SK-N-SH (cell line): ENCODE results near the gene CHRM4. TPM values are rescaled to one million over a fixed set of nuclear protein-coding genes. Genes with fewer than 3 reads are reported as not detected.

Experiments
- CTCF ChIA-PET: fragments of 300-600, 350-600 bp; formaldehyde crosslinking; extraction: SDS; loops from one replicate; lab custom pipeline; 2021; lab: Yijun Ruan, JAX
- POLR2A ChIA-PET: fragments of 350-600 bp; sonication (Branson Sonifier 250); formaldehyde crosslinking; extraction: SDS; loops from one replicate; lab custom pipeline; 2020; ENCODE audit warnings: antibody characterized with exemption, inconsistent platforms; lab: Yijun Ruan, JAX
- DNase-seq: peaks from one replicate; pipeline ENCODE4 v3.0.0; 2012
- H2AFZ ChIP-seq: fragments of 200-600 bp; sonication (generic); 2 replicates; pipeline ENCODE4 v1.8.1; 2016; ENCODE audit warnings: antibody characterized with exemption, mild to moderate bottlenecking, low read depth
- H3F3A ChIP-seq: fragments of 200-600 bp; sonication (generic); replicated peaks from 2 replicates; pipeline ENCODE3; 2016; ENCODE audit warnings: antibody characterized with exemption, mild to moderate bottlenecking; ENCODE audit not compliant: insufficient read depth
- H3K27ac ChIP-seq, 2 experiments: fragments of 200-500 bp in 1 of 2; fragments of 200-600 bp in 1 of 2; sonication (Bioruptor generic) in 1 of 2; sonication (generic), shearing (Covaris generic) in 1 of 2; 2 replicates each; pipeline versions ENCODE4 v1.5.1 to v1.6.1; 2014 to 2016; ENCODE audit warnings: low read depth in 2 of 2, inconsistent platforms in 1 of 2, low read length in 1 of 2, mild to moderate bottlenecking in 1 of 2, mixed read lengths in 1 of 2
- H3K27me3 ChIP-seq: fragments of 200-600 bp; sonication (generic), shearing (Covaris generic); 2 replicates; pipeline ENCODE4 v1.6.1; 2016; ENCODE audit warnings: mixed run types; ENCODE audit not compliant: insufficient read depth
- H3K36me3 ChIP-seq, 2 experiments: fragments of 200-500 bp in 1 of 2; fragments of 200-600 bp in 1 of 2; sonication (Bioruptor generic) in 1 of 2; sonication (generic) in 1 of 2; replicated peaks in 1 of 2; 2 replicates each; pipeline versions ENCODE3 to v1.5.1; 2014 to 2016; ENCODE audit warnings: low read length in 1 of 2, mild to moderate bottlenecking in 1 of 2; ENCODE audit not compliant: insufficient read depth in 2 of 2, control insufficient read depth in 1 of 2
- H3K4me1 ChIP-seq, 2 experiments: fragments of 200-500 bp in 1 of 2; fragments of 200-600 bp in 1 of 2; sonication (Bioruptor generic) in 1 of 2; sonication (generic), shearing (Covaris generic) in 1 of 2; 2 replicates each; pipeline versions ENCODE4 v1.5.1 to v1.6.1; 2014 to 2016; ENCODE audit warnings: low read depth in 1 of 2, low read length in 1 of 2, mixed run types in 1 of 2; ENCODE audit not compliant: insufficient read depth in 2 of 2, control insufficient read depth in 1 of 2
- H3K4me2 ChIP-seq: fragments of 200-600 bp; sonication (generic), shearing (Covaris generic); 2 replicates; pipeline ENCODE4 v1.6.1; 2017; ENCODE audit warnings: mixed run types
- H3K4me3 ChIP-seq, 2 experiments: fragments of 200-500 bp in 1 of 2; fragments of 200-600 bp in 1 of 2; sonication (Bioruptor generic) in 1 of 2; sonication (generic), shearing (Covaris generic) in 1 of 2; 2 replicates each; pipeline versions ENCODE4 v1.5.1 to v1.8.1; 2014 to 2016; ENCODE audit warnings: low read depth in 2 of 2, inconsistent platforms in 1 of 2, low read length in 1 of 2, mild to moderate bottlenecking in 1 of 2, mixed read lengths in 1 of 2, moderate library complexity in 1 of 2
- H3K79me2 ChIP-seq: fragments of 200-600 bp; sonication (generic); 2 replicates; pipeline ENCODE4 v1.8.1; 2017; ENCODE audit warnings: mild to moderate bottlenecking; ENCODE audit not compliant: insufficient read depth
- H3K9ac ChIP-seq: fragments of 200-600 bp; sonication (generic); 2 replicates; pipeline ENCODE4 v1.6.1; 2017; ENCODE audit warnings: mixed run types
- H3K9me2 ChIP-seq: fragments of 200-600 bp; sonication (generic); 2 replicates; pipeline ENCODE4 v1.6.1; 2017; ENCODE audit warnings: mixed run types
- H3K9me3 ChIP-seq: fragments of 200-600 bp; sonication (generic); 2 replicates; pipeline ENCODE4 v1.6.1; 2017; ENCODE audit warnings: mixed run types, mild to moderate bottlenecking, moderate library complexity
- H4K20me1 ChIP-seq: fragments of 200-600 bp; sonication (generic); 2 replicates; pipeline ENCODE4 v1.6.1; 2017; ENCODE audit warnings: mild to moderate bottlenecking, mixed run types; ENCODE audit not compliant: insufficient read depth
- ELF1 ChIP-seq: IDR thresholded peaks from 2 replicates; pipeline ENCODE4 v1.4.0; 2012
- EP300 ChIP-seq, 2 experiments: IDR thresholded peaks; 2 replicates each; pipeline versions ENCODE4 v1.4.0 to v1.6.1; 2012; ENCODE audit warnings: borderline replicate concordance in 1 of 2, low read depth in 1 of 2, low read length in 1 of 2
- EZH2phosphoT487 ChIP-seq: fragments of 200-600 bp; sonication (generic); IDR thresholded peaks from 2 replicates; pipeline ENCODE4 v1.6.1; 2017; ENCODE audit warnings: low read depth, mixed run types, mild to moderate bottlenecking, antibody characterized with exemption, moderate library complexity, borderline replicate concordance
- FOXJ3 ChIP-seq: sonication (generic); formaldehyde crosslinking; IDR thresholded peaks from 2 replicates; pipeline ENCODE4 v1.5.1; 2020; ENCODE audit warnings: mild to moderate bottlenecking, missing genetic modification reagents
- FOXM1 ChIP-seq: IDR thresholded peaks from 2 replicates; pipeline ENCODE4 v1.4.0; 2012; ENCODE audit warnings: low read depth, mild to moderate bottlenecking
- JUND ChIP-seq: IDR thresholded peaks from 2 replicates; pipeline ENCODE4 v1.4.0; 2012
- MXI1 ChIP-seq: IDR thresholded peaks from 2 replicates; pipeline ENCODE4 v1.6.1; 2012; ENCODE audit warnings: mild to moderate bottlenecking, low read depth, low read length, improper control_type of control experiment
- NRF1 ChIP-seq: IDR thresholded peaks from 2 replicates; pipeline ENCODE4 v1.6.1; 2012; ENCODE audit warnings: low read depth, mild to moderate bottlenecking, low read length
- POLR2AphosphoS5 ChIP-seq: IDR thresholded peaks from 2 replicates; pipeline ENCODE4 v1.6.1; 2012; ENCODE audit warnings: low read depth, low read length
- RCOR1 ChIP-seq: fragments of 150-350 bp; IDR thresholded peaks from 2 replicates; pipeline ENCODE4 v1.6.1; 2017; ENCODE audit warnings: antibody characterized with exemption, low read length
- RXRA ChIP-seq: IDR thresholded peaks from 2 replicates; pipeline ENCODE4 v1.4.0; 2012; ENCODE audit warnings: low read depth, mild to moderate bottlenecking, borderline replicate concordance
- SIN3A ChIP-seq: IDR thresholded peaks from 2 replicates; pipeline ENCODE4 v1.6.1; 2012; ENCODE audit warnings: low read depth, mild to moderate bottlenecking, low read length, moderate library complexity, borderline replicate concordance
- TAF1 ChIP-seq: IDR thresholded peaks from 2 replicates; pipeline ENCODE4 v1.6.1; 2012; ENCODE audit warnings: low read depth, mild to moderate bottlenecking, low read length, moderate library complexity, borderline replicate concordance
- TEAD4 ChIP-seq: IDR thresholded peaks from 2 replicates; pipeline ENCODE4 v1.4.0; 2012; ENCODE audit warnings: mild to moderate bottlenecking, borderline replicate concordance; ENCODE audit not compliant: insufficient read depth
- YY1 ChIP-seq: IDR thresholded peaks from 2 replicates; pipeline ENCODE4 v1.4.0; 2012; ENCODE audit warnings: low read depth, mild to moderate bottlenecking
- WGBS: methylation state at CpG from one replicate; pipeline ENCODE4 v1.1.6; 2017; ENCODE audit warnings: low lambda C conversion rate; 5-methylcytosine and 5-hydroxymethylcytosine counted together
- polyA plus RNA-seq, 3 experiments: library from polyadenylated mRNA; depleted of rRNA; stranded (reverse); fragments of >200 nt; gene quantifications; 2 replicates each; pipeline ENCODE4 v1.2.3, GENCODE V29; 2012
- TF ChIP-seq, protein P1 (sequence below): IDR thresholded peaks from 2 replicates; pipeline ENCODE4 v1.4.0; 2012; ENCODE audit warnings: low read depth, borderline replicate concordance
- TF ChIP-seq, protein P2 (sequence below): IDR thresholded peaks from 2 replicates; pipeline ENCODE4; 2012
- TF ChIP-seq, protein P3 (sequence below): fragments of 200-600 bp; sonication (generic); IDR thresholded peaks from 2 replicates; pipeline ENCODE4 v1.6.1; 2017; ENCODE audit warnings: antibody characterized with exemption, mild to moderate bottlenecking, moderate library complexity
- TF ChIP-seq, protein P4 (sequence below): fragments of 150-350 bp; IDR thresholded peaks from 2 replicates; pipeline ENCODE4 v1.6.1; 2016; ENCODE audit warnings: mild to moderate bottlenecking, low read depth, low read length
- TF ChIP-seq, protein P5 (sequence below): IDR thresholded peaks from 2 replicates; pipeline ENCODE4 v1.4.0; 2012; ENCODE audit warnings: low read depth, borderline replicate concordance

Gene CHRM4
- polyA plus RNA-seq, 1 of the 3 experiments (the other 2 are of a cell fraction) = 0.26 TPM

DNA sequence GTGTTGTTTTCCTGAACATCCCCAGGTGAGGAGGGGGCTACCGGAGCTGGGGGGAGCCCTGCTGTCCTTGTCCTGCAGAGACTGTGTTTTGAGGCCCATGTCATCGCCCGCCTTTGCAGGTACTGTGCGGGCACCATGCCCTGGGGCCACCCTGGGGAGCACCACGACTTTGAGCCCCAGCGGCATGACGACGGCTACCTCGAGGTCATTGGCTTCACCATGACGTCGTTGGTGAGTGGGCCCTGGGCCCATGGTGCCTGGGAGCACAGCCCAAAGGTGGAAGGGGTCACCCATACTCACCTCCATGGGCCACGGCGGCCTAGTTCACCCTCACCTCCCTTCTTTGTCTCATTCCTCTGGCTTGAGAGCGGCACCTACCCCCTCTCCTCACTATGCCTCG lies 16.8 kb downstream of the CHRM4 start:
- H3K9me3 ChIP-seq = no peaks in the 10 kb centered on the region
- peaks cover 5 to 23% of the 10 kb centered on the region in 2 experiments for H3K36me3 ChIP-seq
- no peaks in the 10 kb centered on the region for H3K9me2 ChIP-seq
- no peaks in the 10 kb centered on the region for H4K20me1 ChIP-seq
- POLR2A ChIA-PET = no interaction called here
- no peaks in the 10 kb centered on the region for H3K27me3 ChIP-seq
- H3F3A ChIP-seq = peaks cover 3% of the 10 kb centered on the region
- no peak for DNase-seq
- no peak overlapping the region for H3K9ac ChIP-seq
- CTCF ChIA-PET = interaction anchor here (1.0 kb wide), 1 partner anchor 17 kb away, joined by 3 read pairs; no protein-coding TSS in a partner anchor
- WGBS = 96% methylated on average over 14 of the region's 15 CpGs
- H3K79me2 ChIP-seq = no peaks in the 10 kb centered on the region
- no peak overlapping the region for H2AFZ ChIP-seq
- H3K4me1 ChIP-seq = peaks cover 0 to 8% of the 10 kb centered on the region in 2 experiments; a peak in 1 of 4 replicates
- TF ChIP-seq FOXJ3 (CRISPR knock-in tag) (no peak), POLR2AphosphoS5 (no peak), RXRA (no peak), FOXM1 (no peak), EZH2phosphoT487 (no peak), TEAD4 (no peak), YY1 (no peak), JUND (no peak), TAF1 (no peak), SIN3A (no peak), RCOR1 (no peak), ELF1 (no peak), NRF1 (no peak), MXI1 (no peak), EP300 (IDR thresholded peaks at IDR 0.05; ENCODE audit: borderline replicate concordance in 1 of 2, low read depth in 1 of 2, low read length in 1 of 2) (no peak)
- TF ChIP-seq, protein P1, sequence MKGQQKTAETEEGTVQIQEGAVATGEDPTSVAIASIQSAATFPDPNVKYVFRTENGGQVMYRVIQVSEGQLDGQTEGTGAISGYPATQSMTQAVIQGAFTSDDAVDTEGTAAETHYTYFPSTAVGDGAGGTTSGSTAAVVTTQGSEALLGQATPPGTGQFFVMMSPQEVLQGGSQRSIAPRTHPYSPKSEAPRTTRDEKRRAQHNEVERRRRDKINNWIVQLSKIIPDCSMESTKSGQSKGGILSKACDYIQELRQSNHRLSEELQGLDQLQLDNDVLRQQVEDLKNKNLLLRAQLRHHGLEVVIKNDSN = no peak
- TF ChIP-seq, protein P2, sequence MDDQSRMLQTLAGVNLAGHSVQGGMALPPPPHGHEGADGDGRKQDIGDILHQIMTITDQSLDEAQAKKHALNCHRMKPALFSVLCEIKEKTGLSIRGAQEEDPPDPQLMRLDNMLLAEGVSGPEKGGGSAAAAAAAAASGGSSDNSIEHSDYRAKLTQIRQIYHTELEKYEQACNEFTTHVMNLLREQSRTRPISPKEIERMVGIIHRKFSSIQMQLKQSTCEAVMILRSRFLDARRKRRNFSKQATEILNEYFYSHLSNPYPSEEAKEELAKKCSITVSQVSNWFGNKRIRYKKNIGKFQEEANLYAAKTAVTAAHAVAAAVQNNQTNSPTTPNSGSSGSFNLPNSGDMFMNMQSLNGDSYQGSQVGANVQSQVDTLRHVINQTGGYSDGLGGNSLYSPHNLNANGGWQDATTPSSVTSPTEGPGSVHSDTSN = no peak
- TF ChIP-seq, protein P3, sequence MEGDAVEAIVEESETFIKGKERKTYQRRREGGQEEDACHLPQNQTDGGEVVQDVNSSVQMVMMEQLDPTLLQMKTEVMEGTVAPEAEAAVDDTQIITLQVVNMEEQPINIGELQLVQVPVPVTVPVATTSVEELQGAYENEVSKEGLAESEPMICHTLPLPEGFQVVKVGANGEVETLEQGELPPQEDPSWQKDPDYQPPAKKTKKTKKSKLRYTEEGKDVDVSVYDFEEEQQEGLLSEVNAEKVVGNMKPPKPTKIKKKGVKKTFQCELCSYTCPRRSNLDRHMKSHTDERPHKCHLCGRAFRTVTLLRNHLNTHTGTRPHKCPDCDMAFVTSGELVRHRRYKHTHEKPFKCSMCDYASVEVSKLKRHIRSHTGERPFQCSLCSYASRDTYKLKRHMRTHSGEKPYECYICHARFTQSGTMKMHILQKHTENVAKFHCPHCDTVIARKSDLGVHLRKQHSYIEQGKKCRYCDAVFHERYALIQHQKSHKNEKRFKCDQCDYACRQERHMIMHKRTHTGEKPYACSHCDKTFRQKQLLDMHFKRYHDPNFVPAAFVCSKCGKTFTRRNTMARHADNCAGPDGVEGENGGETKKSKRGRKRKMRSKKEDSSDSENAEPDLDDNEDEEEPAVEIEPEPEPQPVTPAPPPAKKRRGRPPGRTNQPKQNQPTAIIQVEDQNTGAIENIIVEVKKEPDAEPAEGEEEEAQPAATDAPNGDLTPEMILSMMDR = no peak
- TF ChIP-seq, protein P4, sequence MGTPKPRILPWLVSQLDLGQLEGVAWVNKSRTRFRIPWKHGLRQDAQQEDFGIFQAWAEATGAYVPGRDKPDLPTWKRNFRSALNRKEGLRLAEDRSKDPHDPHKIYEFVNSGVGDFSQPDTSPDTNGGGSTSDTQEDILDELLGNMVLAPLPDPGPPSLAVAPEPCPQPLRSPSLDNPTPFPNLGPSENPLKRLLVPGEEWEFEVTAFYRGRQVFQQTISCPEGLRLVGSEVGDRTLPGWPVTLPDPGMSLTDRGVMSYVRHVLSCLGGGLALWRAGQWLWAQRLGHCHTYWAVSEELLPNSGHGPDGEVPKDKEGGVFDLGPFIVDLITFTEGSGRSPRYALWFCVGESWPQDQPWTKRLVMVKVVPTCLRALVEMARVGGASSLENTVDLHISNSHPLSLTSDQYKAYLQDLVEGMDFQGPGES = no peak
- TF ChIP-seq, protein P5, sequence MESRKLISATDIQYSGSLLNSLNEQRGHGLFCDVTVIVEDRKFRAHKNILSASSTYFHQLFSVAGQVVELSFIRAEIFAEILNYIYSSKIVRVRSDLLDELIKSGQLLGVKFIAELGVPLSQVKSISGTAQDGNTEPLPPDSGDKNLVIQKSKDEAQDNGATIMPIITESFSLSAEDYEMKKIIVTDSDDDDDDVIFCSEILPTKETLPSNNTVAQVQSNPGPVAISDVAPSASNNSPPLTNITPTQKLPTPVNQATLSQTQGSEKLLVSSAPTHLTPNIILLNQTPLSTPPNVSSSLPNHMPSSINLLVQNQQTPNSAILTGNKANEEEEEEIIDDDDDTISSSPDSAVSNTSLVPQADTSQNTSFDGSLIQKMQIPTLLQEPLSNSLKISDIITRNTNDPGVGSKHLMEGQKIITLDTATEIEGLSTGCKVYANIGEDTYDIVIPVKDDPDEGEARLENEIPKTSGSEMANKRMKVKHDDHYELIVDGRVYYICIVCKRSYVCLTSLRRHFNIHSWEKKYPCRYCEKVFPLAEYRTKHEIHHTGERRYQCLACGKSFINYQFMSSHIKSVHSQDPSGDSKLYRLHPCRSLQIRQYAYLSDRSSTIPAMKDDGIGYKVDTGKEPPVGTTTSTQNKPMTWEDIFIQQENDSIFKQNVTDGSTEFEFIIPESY = no peak
- H3K27ac ChIP-seq = no peak overlapping the region
- no peak overlapping the region for H3K4me3 ChIP-seq
- H3K4me2 ChIP-seq = no peak overlapping the region
